Measurements from ENCODE around the gene PPP1R9B.

- TF ChIP-seq, protein P1, sequence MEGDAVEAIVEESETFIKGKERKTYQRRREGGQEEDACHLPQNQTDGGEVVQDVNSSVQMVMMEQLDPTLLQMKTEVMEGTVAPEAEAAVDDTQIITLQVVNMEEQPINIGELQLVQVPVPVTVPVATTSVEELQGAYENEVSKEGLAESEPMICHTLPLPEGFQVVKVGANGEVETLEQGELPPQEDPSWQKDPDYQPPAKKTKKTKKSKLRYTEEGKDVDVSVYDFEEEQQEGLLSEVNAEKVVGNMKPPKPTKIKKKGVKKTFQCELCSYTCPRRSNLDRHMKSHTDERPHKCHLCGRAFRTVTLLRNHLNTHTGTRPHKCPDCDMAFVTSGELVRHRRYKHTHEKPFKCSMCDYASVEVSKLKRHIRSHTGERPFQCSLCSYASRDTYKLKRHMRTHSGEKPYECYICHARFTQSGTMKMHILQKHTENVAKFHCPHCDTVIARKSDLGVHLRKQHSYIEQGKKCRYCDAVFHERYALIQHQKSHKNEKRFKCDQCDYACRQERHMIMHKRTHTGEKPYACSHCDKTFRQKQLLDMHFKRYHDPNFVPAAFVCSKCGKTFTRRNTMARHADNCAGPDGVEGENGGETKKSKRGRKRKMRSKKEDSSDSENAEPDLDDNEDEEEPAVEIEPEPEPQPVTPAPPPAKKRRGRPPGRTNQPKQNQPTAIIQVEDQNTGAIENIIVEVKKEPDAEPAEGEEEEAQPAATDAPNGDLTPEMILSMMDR (IDR thresholded peaks at IDR 0.05; ENCODE audit: low read depth, low read length), result no peak
- TF ChIP-seq EZH2phosphoT487 (IDR thresholded peaks at IDR 0.05; ENCODE audit: low read depth), result no peak
These were observed 40.3 kb upstream of the PPP1R9B start for GRCh38 chr17:50190603-50191358.

Data from OCI-LY3 (cell line).